ENCODE results near the gene ADAMTSL3. TPM values are rescaled to one million over a fixed set of nuclear protein-coding genes. Genes with fewer than 3 reads are reported as not detected.
"Not testable (repeated sequence)": the region's sequence is repeated elsewhere in the genome, so short reads cannot be mapped to it uniquely, and the experiment has no call there.

ADAMTSL3 gene
- total RNA-seq, 4 donors from 2014 or later: 4.9 to 8.8 (median 6.8) TPM

- WGBS, 2 donors (ENCODE audit: low coverage in 1 of 2): 61 to 68% methylated on average over 2 to 3 of the region's 3 CpGs
- intact Hi-C loops (cut with DNase I; ENCODE audit: low total_unique reads): loop anchor here (10.0 kb wide), 1 partner anchor 600 kb away; no protein-coding TSS in a partner anchor
- Histone ChIP-seq H3K27ac (no peak overlapping the region), H3K4me1 (no peaks in the 10 kb centered on the region), H3K9me3 (no peaks in the 10 kb centered on the region), H3K4me3 (no peak overlapping the region), H3K36me3 (no peaks in the 10 kb centered on the region), H3K27me3 (no peaks in the 10 kb centered on the region)
- DNase-seq: no peak
- TF ChIP-seq CTCF (IDR thresholded peaks at IDR 0.05): peak in 1 of 5 experiments; percentile 22
- no peak for TF ChIP-seq POLR2AphosphoS5 (IDR thresholded peaks at IDR 0.05)
- in situ Hi-C loops (cut with MboI; ENCODE audit: low pct_ligation_motif_present in 1 of 4, low pct_unique_long_range_greater_than_20kb in 1 of 4, low sequenced_read_pairs in 3 of 4): loop anchor here (10.0 to 25.0 kb wide), 2 partner anchors 470 to 472 kb away; no protein-coding TSS in a partner anchor
Observed at GRCh38 chr15:84034578-84035398, 380.9 kb downstream of the ADAMTSL3 start.

- H3K9me3 ChIP-seq: no peaks in the 10 kb centered on the region
- intact Hi-C loops (cut with DNase I; ENCODE audit: low total_unique reads): loop anchor here (10.0 kb wide), 1 partner anchor 601 kb away; no protein-coding TSS in a partner anchor
- no peak overlapping the region for H3K4me3 ChIP-seq
- DNase-seq: no peak
- in situ Hi-C loops (cut with MboI; ENCODE audit: low pct_ligation_motif_present in 1 of 4, low pct_unique_long_range_greater_than_20kb in 1 of 4, low sequenced_read_pairs in 3 of 4): loop anchor here (10.0 to 25.0 kb wide), 2 partner anchors 471 to 473 kb away; no protein-coding TSS in a partner anchor
- H3K36me3 ChIP-seq: no peaks in the 10 kb centered on the region
- H3K27ac ChIP-seq: no peak overlapping the region
- TF ChIP-seq CTCF (IDR thresholded peaks at IDR 0.05): peak in 4 of 5 experiments; percentile 18 to 42 (median 30)
- no peak for TF ChIP-seq POLR2A (IDR thresholded peaks at IDR 0.05)
- no peaks in the 10 kb centered on the region for H3K27me3 ChIP-seq
- 0 to 3% methylated on average over 1 to 2 of the region's 2 CpGs for WGBS, 2 donors (ENCODE audit: low coverage in 1 of 2)
- H3K4me1 ChIP-seq: no peaks in the 10 kb centered on the region
Observed at GRCh38 chr15:84035399-84035766, 381.5 kb downstream of the ADAMTSL3 start.

GRCh38 chr15:84037301-84037700 lies 383.4 kb downstream of the ADAMTSL3 start:
- TF ChIP-seq CTCF (IDR thresholded peaks at IDR 0.05) (no peak), POLR2A (IDR thresholded peaks at IDR 0.05) (no peak), POLR2AphosphoS5 (IDR thresholded peaks at IDR 0.05) (no peak), EP300 (IDR thresholded peaks at IDR 0.05; ENCODE audit: low read depth) (no peak)
- Histone ChIP-seq H3K36me3 (no peaks in the 10 kb centered on the region), H3K27ac (no peak overlapping the region), H3K9me3 (no peaks in the 10 kb centered on the region), H3K4me3 (no peak overlapping the region), H3K4me1 (no peaks in the 10 kb centered on the region), H3K27me3 (no peaks in the 10 kb centered on the region)
- in situ Hi-C loops (cut with MboI; ENCODE audit: low pct_ligation_motif_present in 1 of 4, low pct_unique_long_range_greater_than_20kb in 1 of 4, low sequenced_read_pairs in 3 of 4) (loop anchor here (10.0 to 25.0 kb wide), 2 partner anchors 472 to 475 kb away; no protein-coding TSS in a partner anchor), intact Hi-C loops (cut with DNase I; ENCODE audit: low total_unique reads) (loop anchor here (10.0 kb wide), 1 partner anchor 602 kb away; no protein-coding TSS in a partner anchor)
- DNase-seq: no peak

- H3K4me1 ChIP-seq; DNase-seq; H3K27me3 ChIP-seq; intact Hi-C loops (cut with DNase I; ENCODE audit: low total_unique reads); H3K36me3 ChIP-seq; H3K27ac ChIP-seq; H3K4me3 ChIP-seq; H3K9me3 ChIP-seq: not testable (repeated sequence)
- in situ Hi-C loops (cut with MboI; ENCODE audit: low pct_ligation_motif_present in 1 of 4, low pct_unique_long_range_greater_than_20kb in 1 of 4, low sequenced_read_pairs in 3 of 4): loop anchor here in 2 of 4 donors (25.0 kb wide), 1 partner anchor 480 kb away; no protein-coding TSS in a partner anchor
- WGBS, 2 donors (ENCODE audit: low coverage in 1 of 2): 73 to 95% methylated on average over 4 to 18 of the region's 18 CpGs
Observed at GRCh38 chr15:84042434-84043056, 388.6 kb downstream of the ADAMTSL3 start.

Measured in transverse colon (tissue), 4 donors.